NCI-H2081 treated with DMSO at 0.1 percent for 48 hours (cell line): Measurements from ENCODE around the gene ACSS3.
"Not testable (repeated sequence)": the region's sequence is repeated elsewhere in the genome, so short reads cannot be mapped to it uniquely, and the experiment has no call there.

Experiments used
- DNase-seq: peaks from one replicate; lab custom pipeline; 2025; lab: John Stamatoyannopoulos, UW

Gene ACSS3

DNA sequence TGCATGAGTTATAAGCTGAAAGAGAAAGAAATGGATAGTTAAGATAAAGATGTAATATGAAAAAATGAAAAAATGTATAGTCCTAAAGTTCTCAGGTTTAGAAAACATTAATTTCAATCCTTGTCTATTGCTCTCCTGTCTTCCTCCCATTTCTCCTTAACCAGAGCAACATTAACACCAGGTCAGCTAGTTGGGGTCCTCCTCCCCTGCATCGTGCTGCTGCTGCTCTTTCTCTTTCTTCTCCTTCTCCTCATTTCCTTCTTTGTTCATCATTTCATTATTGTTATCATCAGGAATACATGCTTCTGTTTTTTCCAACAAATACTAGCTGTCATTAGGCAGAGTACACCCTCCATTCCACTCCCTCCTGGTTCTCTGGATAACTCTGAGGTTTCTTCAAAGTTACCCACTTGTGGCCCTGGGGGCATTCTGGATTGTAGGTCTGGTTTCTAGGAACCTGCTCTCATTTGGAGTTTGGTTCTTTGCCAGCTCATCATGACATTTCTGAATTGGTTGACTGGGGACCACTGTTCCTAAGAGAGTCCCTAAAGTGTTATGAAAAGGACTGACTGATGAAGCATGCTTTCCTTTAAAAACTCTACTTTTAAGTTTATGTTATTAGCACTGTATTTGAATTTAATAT is 17.0 kb downstream of the ACSS3 start:
- no peak for DNase-seq

GRCh38 chr12:81095501-81096232 is 17.8 kb downstream of the ACSS3 start:
- DNase-seq, result no peak

GRCh38 chr12:81105687-81106086 is 27.8 kb downstream of the ACSS3 start:
- no peak for DNase-seq

- DNase-seq, result no peak
Measured at GRCh38 chr12:81114226-81114625, 36.3 kb downstream of the ACSS3 start.

DNA sequence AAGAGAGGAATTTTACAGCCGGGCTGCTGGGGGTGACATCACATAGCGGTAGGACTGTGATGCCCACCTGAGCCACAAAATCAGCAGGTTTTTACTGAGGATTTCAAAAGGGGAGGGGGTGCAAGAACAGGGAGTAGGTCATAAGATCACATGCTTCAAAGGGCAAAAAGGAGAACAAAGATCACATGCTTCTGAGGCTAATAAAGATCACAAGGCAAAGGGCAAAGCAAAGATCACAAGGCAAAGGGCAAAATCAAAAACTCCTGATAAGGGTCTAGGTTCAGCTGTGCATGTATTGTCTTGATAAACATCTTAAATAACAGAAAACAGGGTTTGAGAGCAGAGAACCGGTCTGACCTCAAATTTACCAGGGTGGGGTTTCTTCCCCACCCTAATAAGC is 41.2 kb downstream of the ACSS3 start:
- not testable (repeated sequence) for DNase-seq

GRCh38 chr12:81120961-81121360 is 43.1 kb downstream of the ACSS3 start:
- no peak for DNase-seq

GRCh38 chr12:81123611-81124010 is 45.7 kb downstream of the ACSS3 start:
- DNase-seq, result no peak

DNA sequence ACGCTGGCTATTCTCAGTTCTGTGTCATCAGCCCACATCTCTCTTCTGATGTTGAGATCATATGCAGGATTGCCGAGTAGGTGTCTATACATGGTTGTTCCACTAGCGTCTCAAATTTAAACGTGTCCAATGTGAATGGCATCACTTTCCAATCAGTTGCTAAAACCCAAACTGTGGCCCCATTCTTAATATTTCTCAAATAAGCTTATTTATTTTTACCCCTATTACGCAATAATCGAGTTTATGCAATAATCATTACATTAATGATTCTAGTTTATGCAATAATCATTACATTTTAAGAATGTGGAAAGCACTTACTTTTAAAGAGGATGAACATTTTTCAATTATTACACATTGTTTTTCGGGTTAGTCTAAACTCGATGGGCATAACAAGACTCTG is 47.8 kb downstream of the ACSS3 start:
- no peak for DNase-seq

DNA sequence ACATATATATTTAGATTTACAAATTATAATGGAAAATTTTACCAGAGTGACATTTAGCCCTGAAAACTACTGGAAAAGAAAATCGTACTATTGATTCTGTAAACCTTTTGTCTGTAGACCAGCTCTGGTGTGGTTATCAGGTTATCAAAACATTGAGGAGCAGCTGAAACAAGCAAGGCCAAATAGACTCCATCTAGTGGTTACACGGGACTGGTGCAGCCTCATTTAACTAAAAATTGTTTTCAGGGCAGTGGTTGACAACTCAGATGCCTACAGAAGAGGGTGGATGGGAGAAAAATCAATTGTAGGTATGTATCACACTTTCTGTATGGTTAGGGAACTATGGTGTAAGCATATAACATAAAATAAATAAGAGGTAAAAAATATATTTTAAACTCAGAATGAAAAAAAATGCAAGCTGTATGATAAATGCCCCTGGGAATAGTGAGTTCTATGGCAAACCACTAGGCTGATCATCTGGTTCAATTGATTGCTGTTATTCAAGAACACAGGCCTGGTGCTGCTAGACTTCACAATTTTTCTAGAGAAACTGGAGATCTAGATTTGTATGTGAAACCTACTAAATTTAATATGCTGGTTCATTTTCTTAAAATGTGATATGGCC is 51.2 kb downstream of the ACSS3 start:
- DNase-seq, result peak; percentile 55

DNA sequence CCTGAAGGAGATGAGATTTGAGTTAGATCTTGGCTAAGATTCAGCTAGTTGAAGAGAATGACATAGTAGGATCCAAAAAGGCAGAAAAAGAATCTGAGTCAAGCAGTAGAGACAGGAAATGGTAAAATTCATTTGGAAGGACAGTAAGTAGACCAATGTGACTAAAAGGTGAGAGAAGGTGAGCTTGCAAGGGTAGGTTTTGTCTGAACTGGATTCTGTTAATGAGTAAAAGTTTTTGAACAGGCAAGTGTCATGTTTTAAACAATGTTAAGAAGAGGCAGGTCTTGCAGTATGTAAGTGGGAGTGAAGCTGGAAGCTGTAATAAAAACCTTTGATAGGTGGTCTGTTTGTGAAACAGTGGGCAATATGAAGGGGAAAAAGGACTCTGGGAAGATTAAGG is 58.6 kb downstream of the ACSS3 start:
- no peak for DNase-seq

GRCh38 chr12:81137801-81138200 is 59.9 kb downstream of the ACSS3 start:
- no peak for DNase-seq

DNA sequence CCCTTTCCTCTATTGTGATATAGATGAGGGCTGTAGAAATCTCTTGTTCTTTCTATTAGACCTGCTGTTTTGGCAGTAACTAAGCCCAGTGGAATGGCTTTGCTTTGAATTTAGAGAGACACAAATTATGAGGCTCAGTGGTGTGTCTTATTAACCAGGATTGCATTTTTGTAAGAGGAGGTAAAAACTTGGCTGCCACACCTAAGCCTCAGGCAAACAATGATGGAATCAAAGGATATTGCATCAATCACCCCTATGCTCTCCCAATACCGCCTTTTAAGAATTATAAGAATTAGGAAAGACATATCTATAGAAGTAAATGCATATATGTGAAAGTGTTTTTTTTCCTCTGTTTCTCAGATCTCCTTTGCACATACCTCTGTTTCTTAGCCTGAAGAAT is 63.3 kb downstream of the ACSS3 start:
- no peak for DNase-seq

DNA sequence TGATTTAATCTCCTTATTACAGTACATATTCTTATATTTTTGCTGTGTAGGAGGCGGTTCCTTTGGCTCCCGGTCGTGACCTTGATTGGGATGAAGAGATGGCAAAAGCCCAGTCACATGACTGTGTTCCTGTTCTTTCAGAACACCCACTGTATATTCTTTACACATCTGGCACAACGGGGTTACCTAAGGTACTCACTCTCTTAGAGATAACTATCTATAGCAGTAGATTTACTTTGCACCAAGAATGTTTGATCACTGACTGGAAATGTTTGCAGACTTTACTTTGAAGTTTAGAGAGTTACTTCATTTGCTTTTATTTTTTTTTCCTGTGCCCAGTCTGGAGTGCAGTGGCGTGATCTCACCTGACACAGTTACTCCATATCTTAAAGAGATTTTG is 65.2 kb downstream of the ACSS3 start:
- no peak for DNase-seq

DNA sequence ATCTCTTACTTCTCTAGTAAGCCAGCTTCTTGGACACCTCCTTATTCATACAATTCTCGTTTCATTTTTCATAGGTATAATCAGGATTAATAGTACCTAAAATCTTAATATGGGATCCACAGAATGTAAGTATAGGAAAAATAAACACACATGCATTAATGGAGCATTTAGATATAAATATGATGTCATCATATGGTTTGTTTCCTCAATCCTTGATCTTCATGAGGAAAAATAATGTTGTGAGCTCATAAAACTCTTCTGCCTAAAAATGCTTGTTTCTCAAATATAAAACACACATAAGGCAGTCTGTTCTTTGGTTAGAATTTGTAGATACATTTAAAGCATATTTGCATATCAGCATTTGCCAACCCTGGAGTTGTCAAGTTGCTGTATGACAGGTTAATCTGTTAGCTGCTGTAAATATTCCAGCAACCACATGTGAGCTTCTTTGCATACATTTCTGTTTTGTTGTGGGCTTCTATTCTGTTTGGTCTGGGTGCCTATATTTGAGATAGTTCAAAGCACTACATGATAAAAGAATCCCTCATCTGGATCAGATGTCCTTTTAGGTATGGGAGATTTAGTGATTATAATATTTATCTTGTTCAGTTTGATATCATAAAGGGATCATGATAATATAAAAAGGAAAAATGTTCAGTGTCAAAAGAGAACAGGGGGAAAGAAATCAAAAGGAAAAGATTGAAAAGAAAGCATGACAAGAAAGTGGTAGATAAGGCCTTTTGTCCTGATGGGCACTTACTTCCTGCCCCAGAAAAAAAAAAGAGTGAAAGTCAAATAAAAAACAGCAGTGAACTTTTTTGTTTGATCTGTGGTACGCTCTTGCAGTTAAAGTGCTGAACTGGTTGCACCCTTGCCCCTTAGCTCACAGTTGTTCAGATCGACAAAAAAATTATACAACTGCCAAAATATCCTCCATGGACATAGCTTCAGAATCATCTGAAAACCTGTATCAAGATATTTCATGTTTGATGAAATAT is 68.6 kb downstream of the ACSS3 start:
- no peak for DNase-seq

DNA sequence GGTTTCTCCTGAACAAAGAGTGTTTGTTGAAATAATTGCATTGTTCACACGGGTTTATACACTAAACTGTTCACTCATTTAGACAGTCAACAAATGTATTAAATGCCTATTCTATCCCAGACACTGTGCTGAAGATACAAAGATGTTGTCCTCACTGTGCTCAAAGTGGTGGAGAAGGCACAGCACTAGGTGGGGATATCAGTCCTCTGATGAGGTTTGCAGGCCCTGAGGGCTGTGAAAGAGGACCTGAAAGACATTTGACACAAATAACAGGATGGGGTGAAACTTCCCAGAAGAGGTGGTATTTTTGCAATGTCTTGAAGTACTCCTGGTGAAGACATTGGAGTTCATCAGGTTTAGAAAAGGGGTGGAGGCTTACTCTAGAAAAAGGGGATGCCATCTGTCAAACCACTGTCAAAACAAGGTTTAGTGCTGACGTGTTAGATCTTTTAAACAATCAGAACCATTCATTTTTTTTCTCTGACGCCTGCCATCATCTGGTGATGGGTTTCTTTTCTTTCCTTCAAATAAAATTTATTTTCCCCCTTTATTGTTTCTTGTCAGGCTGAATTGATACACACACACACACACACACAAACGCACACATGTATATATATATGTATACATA is 69.5 kb downstream of the ACSS3 start:
- no peak for DNase-seq

DNA sequence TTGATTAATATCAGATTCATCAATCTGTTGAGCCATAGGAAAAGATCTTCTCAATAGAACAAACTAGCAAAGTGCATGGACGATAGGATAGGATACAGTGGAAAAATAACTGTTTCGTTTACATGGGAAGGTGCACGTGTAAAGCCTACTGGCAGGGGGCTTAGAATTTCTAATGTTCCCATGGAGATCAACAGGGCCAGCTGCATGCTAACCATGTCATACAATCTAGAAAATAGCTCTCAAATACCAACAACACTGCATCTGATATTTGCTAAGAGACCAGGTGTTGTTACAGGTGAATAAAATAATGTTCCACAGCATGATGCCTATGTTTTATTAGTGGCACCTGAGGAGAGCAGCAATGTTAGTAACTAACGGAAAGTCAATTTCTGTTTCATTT is 72.5 kb downstream of the ACSS3 start:
- DNase-seq, result peak; percentile 97

DNA sequence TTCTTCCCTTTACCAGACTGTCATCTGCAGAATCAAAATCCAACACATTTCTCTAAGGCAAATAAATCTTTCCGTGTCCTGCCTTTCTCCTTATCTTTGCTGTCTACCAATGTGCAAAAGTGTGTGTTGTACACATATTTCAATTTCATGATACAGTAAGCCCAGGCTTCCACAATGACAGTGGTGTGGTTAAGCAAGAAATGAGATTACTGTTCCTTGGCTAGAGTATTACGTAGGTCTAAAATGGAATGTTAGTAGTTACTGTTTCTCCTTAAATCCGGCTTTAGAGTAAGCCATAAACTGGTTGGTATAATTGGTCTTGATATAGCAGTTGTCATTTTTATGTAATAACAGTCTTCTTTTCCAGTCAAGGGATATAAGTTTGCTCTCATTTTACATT is 82.0 kb downstream of the ACSS3 start:
- DNase-seq, result no peak

DNA sequence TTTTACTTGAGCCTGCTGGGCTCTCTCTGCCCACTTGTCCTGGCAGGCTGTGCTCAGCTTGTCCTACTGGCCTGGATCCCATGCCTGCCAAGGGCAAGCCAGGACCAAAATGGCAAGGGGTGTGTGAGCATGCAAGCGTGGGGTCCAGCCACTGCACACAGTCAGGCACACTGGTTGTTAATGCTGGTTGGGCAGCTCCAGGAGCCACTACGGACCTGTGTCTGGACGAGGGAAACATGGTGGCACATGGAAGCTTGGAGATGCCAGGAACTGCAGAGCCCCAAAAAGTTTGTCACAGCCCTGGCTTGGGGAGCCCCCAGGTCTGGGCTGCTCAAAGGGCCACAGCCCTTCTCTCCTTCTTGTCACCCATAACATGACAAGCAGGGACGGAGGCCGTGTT is 83.8 kb downstream of the ACSS3 start:
- no peak for DNase-seq

- no peak for DNase-seq
Measured at GRCh38 chr12:81162391-81163136, 84.7 kb downstream of the ACSS3 start.

DNA sequence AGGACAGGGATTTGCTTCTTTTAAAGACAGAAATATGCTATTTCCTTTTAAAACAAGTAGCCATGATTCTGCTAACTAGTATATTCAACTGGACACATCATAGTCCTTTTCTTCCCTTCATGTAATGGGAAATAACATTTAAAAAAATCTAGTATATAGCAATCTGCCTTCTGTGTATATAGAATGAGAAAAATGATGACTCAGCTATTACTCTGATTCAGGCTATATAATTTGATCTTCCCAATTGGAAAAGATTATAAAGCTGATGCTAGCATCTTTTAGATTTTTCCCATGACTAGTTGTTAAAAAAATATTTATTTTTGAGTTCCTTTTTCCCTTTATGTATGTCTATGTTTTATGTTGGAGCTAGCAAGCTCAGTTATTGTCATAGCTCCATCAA is 86.9 kb downstream of the ACSS3 start:
- no peak for DNase-seq

DNA sequence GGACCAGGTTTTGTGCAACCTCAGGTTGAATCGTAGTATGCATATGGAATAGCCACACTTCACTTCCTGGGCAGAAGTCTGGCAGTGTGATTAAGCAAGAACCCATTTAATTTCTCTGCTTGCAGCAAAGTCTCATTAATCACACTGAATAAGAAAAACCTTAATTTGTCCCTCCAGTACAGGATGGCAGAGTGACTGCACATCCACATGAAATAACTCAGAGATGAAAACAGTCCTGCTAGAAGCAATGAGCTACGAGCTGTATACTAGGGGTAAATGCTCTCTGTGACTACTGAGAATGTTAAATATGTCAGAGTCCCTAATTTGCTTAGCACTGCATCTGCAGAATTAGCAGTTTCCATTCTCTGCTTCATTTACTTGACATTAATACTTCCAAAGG is 88.9 kb downstream of the ACSS3 start:
- DNase-seq, result no peak
